Lower lobe of right lung (tissue), 2 donors: ENCODE measurements around the gene CD244. TPM values are rescaled to one million over a fixed set of nuclear protein-coding genes. Genes with fewer than 3 reads are reported as not detected.
A peak's percentile ranks its signal among the peaks of the same experiment; 100 is the strongest.
"Not testable (repeated sequence)": the region's sequence is repeated elsewhere in the genome, so short reads cannot be mapped to it uniquely, and the experiment has no call there.

Experiments
- ATAC-seq, 2 donors: fragments of 200-7000 bp; cut with Tn5 transposase; one replicate each; pipeline ENCODE4 v1.9.1; 2020 to 2022; ENCODE audit warnings: mild to moderate bottlenecking in 2 of 2, moderate library complexity in 2 of 2
- DNase-seq: peaks from one replicate; pipeline ENCODE4 v3.0.0-alpha.2; 2020
- H3K27ac ChIP-seq: fragments of 200-600 bp; one replicate; pipeline ENCODE4 v1.8.0; 2022
- H3K27me3 ChIP-seq: fragments of 200-600 bp; one replicate; pipeline ENCODE4 v1.8.0; 2022; ENCODE audit warnings: low read depth
- H3K36me3 ChIP-seq: fragments of 200-600 bp; one replicate; pipeline ENCODE4 v1.8.0; 2022; ENCODE audit warnings: mild to moderate bottlenecking
- H3K4me1 ChIP-seq: fragments of 200-600 bp; one replicate; pipeline ENCODE4 v1.8.0; 2022
- H3K4me3 ChIP-seq: fragments of 200-600 bp; one replicate; pipeline ENCODE4 v1.8.0; 2022; ENCODE audit warnings: mild to moderate bottlenecking
- H3K9me3 ChIP-seq: fragments of 200-600 bp; one replicate; pipeline ENCODE4 v1.8.0; 2022
- CTCF ChIP-seq: fragments of 200-600 bp; IDR thresholded peaks from one replicate; pipeline ENCODE4 v1.8.0; 2022; ENCODE audit warnings: antibody characterized with exemption, mild to moderate bottlenecking
- intact Hi-C: fragments of 100-400 bp; cut with DNase I; formaldehyde crosslinking; loops from one replicate; pipeline ENCODE4 v1.11.0; 2022
- total RNA-seq: library from RNA; stranded (reverse); fragmentation: NEBNext Ultra II Directional; extraction: Animal tissue kit (Norgen Biotek cat#: 25700); gene quantifications from one replicate; pipeline ENCODE4 v1.2.1, GENCODE V29; 2021
- donor health status: DM: no; HTN: yes; CAD: no; lungs with severe emphysema.

The CD244 gene
- total RNA-seq, 1 donor from 2014 or later = 4.5 TPM

GRCh38 chr1:160905617-160905989 lies 42.9 kb upstream of the CD244 start:
- intact Hi-C loops = no loop called here

GRCh38 chr1:160904783-160905616 lies 42.3 kb upstream of the CD244 start:
- H3K4me3 ChIP-seq = no peak overlapping the region
- no peaks in the 10 kb centered on the region for H3K36me3 ChIP-seq
- no peaks in the 10 kb centered on the region for H3K27me3 ChIP-seq
- H3K27ac ChIP-seq = peak overlapping the region; percentile 53
- peaks cover 10% of the 10 kb centered on the region for H3K4me1 ChIP-seq
- DNase-seq = no peak
- TF ChIP-seq CTCF = no peak
- intact Hi-C loops = no loop called here
- peak; percentile 89 to 95 for ATAC-seq
- H3K9me3 ChIP-seq = no peaks in the 10 kb centered on the region

More at GRCh38 chr1:160905617-160905989, 42.9 kb upstream of the CD244 start:
- Histone ChIP-seq H3K9me3 (no peaks in the 10 kb centered on the region), H3K27me3 (no peaks in the 10 kb centered on the region), H3K4me3 (no peak overlapping the region), H3K36me3 (no peaks in the 10 kb centered on the region), H3K27ac (peak overlapping the region; percentile 53), H3K4me1 (peaks cover 10% of the 10 kb centered on the region)
- TF ChIP-seq CTCF = no peak
- no peak for DNase-seq
- peak in 1 of 2 donors; percentile 39 for ATAC-seq

GRCh38 chr1:160902251-160902650 lies 39.6 kb upstream of the CD244 start:
- not testable (repeated sequence) for H3K27ac ChIP-seq, ATAC-seq

GRCh38 chr1:160901768-160902167 lies 39.1 kb upstream of the CD244 start:
- DNase-seq (no peak), ATAC-seq (no peak)
- Histone ChIP-seq H3K27me3 (no peaks in the 10 kb centered on the region), H3K36me3 (no peaks in the 10 kb centered on the region), H3K27ac (no peak overlapping the region), H3K4me3 (no peak overlapping the region), H3K4me1 (peaks cover 10% of the 10 kb centered on the region), H3K9me3 (no peaks in the 10 kb centered on the region)
- intact Hi-C loops = no loop called here
- no peak for TF ChIP-seq CTCF

More at GRCh38 chr1:160902251-160902650, 39.6 kb upstream of the CD244 start:
- H3K4me3 ChIP-seq, H3K36me3 ChIP-seq, H3K9me3 ChIP-seq, intact Hi-C loops, H3K27me3 ChIP-seq, DNase-seq: not testable (repeated sequence)
- H3K4me1 ChIP-seq = peaks cover 10% of the 10 kb centered on the region

- intact Hi-C loops, H3K9me3 ChIP-seq, DNase-seq, H3K27me3 ChIP-seq, H3K4me1 ChIP-seq, ATAC-seq, H3K4me3 ChIP-seq, H3K36me3 ChIP-seq, H3K27ac ChIP-seq: not testable (repeated sequence)
Measured at GRCh38 chr1:160900683-160901082, 38.0 kb upstream of the CD244 start.

- H3K4me1 ChIP-seq, H3K9me3 ChIP-seq, H3K27me3 ChIP-seq, intact Hi-C loops, ATAC-seq, H3K36me3 ChIP-seq, H3K4me3 ChIP-seq, H3K27ac ChIP-seq, DNase-seq: not testable (repeated sequence)
Measured at GRCh38 chr1:160894368-160895135, 31.9 kb upstream of the CD244 start.

- H3K27me3 ChIP-seq = no peaks in the 10 kb centered on the region
- no peaks in the 10 kb centered on the region for H3K9me3 ChIP-seq
- TF ChIP-seq CTCF = no peak
- no peak overlapping the region for H3K4me3 ChIP-seq
- DNase-seq = no peak
- intact Hi-C loops = no loop called here
- no peaks in the 10 kb centered on the region for H3K36me3 ChIP-seq
- ATAC-seq = no peak
- H3K27ac ChIP-seq = no peak overlapping the region
- H3K4me1 ChIP-seq = no peaks in the 10 kb centered on the region
Measured at GRCh38 chr1:160891474-160891873, 28.8 kb upstream of the CD244 start.
